Ishikawa (cell line): Measurements from ENCODE around the gene SPNS3.

Experiments
- CEBPB ChIP-seq: IDR thresholded peaks from 2 replicates; pipeline ENCODE4 v1.6.1; 2012
- FOXM1 ChIP-seq: IDR thresholded peaks from 2 replicates; pipeline ENCODE4 v1.6.1; 2012; ENCODE audit warnings: low read depth, borderline replicate concordance
- YY1 ChIP-seq: IDR thresholded peaks from 2 replicates; pipeline ENCODE4 v1.6.1; 2012; ENCODE audit warnings: low read depth

GRCh38 chr17:4436381-4436780 is 2.6 kb downstream of the SPNS3 start:
- TF ChIP-seq YY1: no peak
- no peak for TF ChIP-seq FOXM1
- no peak for TF ChIP-seq CEBPB
